Measurements from ENCODE around the gene GNAT3.

GNAT3 gene

GRCh38 chr7:80420876-80421275, 91.0 kb downstream of the GNAT3 start:
- no peak for DNase-seq (ENCODE audit: low read depth in 2 of 3, low spot score in 2 of 3)

- no peak for DNase-seq (ENCODE audit: low read depth in 2 of 3, low spot score in 2 of 3)
These were observed 94.6 kb downstream of the GNAT3 start for GRCh38 chr7:80417211-80417793.

- no peak for DNase-seq (ENCODE audit: low read depth in 2 of 3, low spot score in 2 of 3)
These were observed 96.3 kb downstream of the GNAT3 start for GRCh38 chr7:80415522-80415921.

- DNase-seq (ENCODE audit: low read depth in 2 of 3, low spot score in 2 of 3): no peak
These were observed 96.8 kb downstream of the GNAT3 start for GRCh38 chr7:80415114-80415513.

- DNase-seq (ENCODE audit: low read depth in 2 of 3, low spot score in 2 of 3): no peak
These were observed 97.5 kb downstream of the GNAT3 start for GRCh38 chr7:80414331-80414730.

GRCh38 chr7:80413383-80413945, 98.4 kb downstream of the GNAT3 start:
- DNase-seq (ENCODE audit: low read depth in 2 of 3, low spot score in 2 of 3): no peak

- DNase-seq (ENCODE audit: low read depth in 2 of 3, low spot score in 2 of 3): no peak
These were observed 99.0 kb downstream of the GNAT3 start for GRCh38 chr7:80412842-80413241.

- no peak for DNase-seq (ENCODE audit: low read depth in 2 of 3, low spot score in 2 of 3)
These were observed 100.2 kb downstream of the GNAT3 start for GRCh38 chr7:80411621-80412020.

GRCh38 chr7:80410081-80410480, 101.8 kb downstream of the GNAT3 start:
- DNase-seq (ENCODE audit: low read depth in 2 of 3, low spot score in 2 of 3): no peak

Data from activated CD8-positive, alpha-beta memory T cell treated with anti-CD3 and anti-CD28 coated beads for 48 hours (primary cell).